ENCODE data around the gene OR10H3. TPM values are rescaled to one million over a fixed set of nuclear protein-coding genes. Genes with fewer than 3 reads are reported as not detected.
A peak's percentile ranks its signal among the peaks of the same experiment; 100 is the strongest.
"Not testable (repeated sequence)": the region's sequence is repeated elsewhere in the genome, so short reads cannot be mapped to it uniquely, and the experiment has no call there.

OR10H3 gene
- total RNA-seq, 3 donors from 2014 or later = not detected

GRCh38 chr19:15782211-15782610 lies 44.4 kb downstream of the OR10H3 start:
- Histone ChIP-seq H3K36me3 (no peaks in the 10 kb centered on the region), H3K27me3 (no peaks in the 10 kb centered on the region), H3K4me3 (no peak overlapping the region), H3K4me1 (peaks cover 0 to 6% of the 10 kb centered on the region in 2 donors), H3K27ac (peak overlapping the region in 1 of 2 donors; percentile 93), H3K9me3 (no peaks in the 10 kb centered on the region)
- TF ChIP-seq POLR2AphosphoS5 (IDR thresholded peaks at IDR 0.05) (no peak), POLR2A (IDR thresholded peaks at IDR 0.05) (no peak), CTCF (IDR thresholded peaks at IDR 0.05) (no peak)
- no peak for DNase-seq (ENCODE audit: low spot score in 2 of 2)
- intact Hi-C loops (cut with DNase I; ENCODE audit: low total_unique reads) = no loop called here

DNA sequence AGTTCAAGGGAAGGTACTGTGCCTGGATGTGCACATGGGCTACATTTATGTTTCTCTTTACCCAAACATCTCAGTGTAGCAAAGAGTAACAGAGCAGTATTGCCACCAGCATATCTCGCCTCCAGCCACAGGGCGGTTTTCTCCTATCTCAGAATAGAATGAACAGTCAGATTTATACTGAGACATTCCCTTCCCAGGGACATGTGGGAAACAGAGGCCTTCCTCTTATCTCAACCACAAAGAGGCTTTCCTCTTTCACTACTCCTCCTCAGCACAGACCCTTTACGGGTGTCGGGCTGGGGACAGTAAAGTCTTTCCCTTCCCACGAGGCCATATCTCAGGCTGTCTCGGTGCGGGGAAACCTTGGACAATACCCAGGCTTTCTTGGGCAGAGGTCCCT lies 45.1 kb downstream of the OR10H3 start:
- H3K27ac ChIP-seq; H3K4me1 ChIP-seq; H3K4me3 ChIP-seq; H3K27me3 ChIP-seq; DNase-seq (ENCODE audit: low spot score in 2 of 2); intact Hi-C loops (cut with DNase I; ENCODE audit: low total_unique reads); H3K9me3 ChIP-seq; H3K36me3 ChIP-seq: not testable (repeated sequence)

DNA sequence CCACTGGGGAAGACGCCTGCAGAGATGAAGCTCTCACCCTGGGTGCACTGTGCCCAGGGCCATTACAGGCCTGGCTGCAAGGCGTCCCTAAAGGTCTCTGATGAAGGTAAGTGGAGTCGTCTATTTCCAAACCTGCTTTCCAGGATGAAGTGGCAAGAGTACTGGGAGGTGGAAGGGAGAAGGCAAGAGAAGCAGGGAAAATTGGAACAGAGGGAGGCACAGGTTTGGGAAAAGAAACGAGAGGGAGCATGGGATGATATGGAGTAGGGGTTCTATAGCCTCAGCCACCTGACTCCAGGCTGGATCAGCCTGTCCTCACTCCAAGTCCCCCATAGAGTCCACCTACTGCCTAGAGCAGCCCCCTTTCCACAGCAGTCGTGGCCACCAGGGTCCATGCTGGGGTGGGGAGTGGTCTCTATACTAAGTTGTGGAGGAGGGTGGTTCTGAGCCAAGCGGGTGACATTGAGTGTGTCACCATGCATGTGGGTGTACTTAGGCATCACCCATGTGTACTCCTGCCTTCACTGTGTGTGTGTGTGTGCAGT lies 49.9 kb downstream of the OR10H3 start, which contains the start of gene OR10H5:
TSS of gene OR10H5 (plus strand) at position 51 of the 545 bp plus-strand sequence. CDS start 6,388 bp downstream, outside the sequence.
- DNase-seq (ENCODE audit: low spot score in 2 of 2) = no peak
- TF ChIP-seq POLR2A (IDR thresholded peaks at IDR 0.05) (no peak), CTCF (IDR thresholded peaks at IDR 0.05) (no peak), POLR2AphosphoS5 (IDR thresholded peaks at IDR 0.05) (no peak)
- Histone ChIP-seq H3K4me3 (no peak within 1 kb of the TSS), H3K27me3 (peaks cover 0 to 7% of the 10 kb centered on the region in 2 donors), H3K27ac (no peak within 1 kb of the TSS), H3K9me3 (no peaks in the 10 kb centered on the region), H3K36me3 (no peaks in the 10 kb centered on the region), H3K4me1 (no peaks in the 10 kb centered on the region)
- intact Hi-C loops (cut with DNase I; ENCODE audit: low total_unique reads) = no loop called here

GRCh38 chr19:15788594-15789270 lies 50.9 kb downstream of the OR10H3 start:
- TF ChIP-seq CTCF (IDR thresholded peaks at IDR 0.05) = no peak
- no peak for TF ChIP-seq POLR2A (IDR thresholded peaks at IDR 0.05)
- TF ChIP-seq POLR2AphosphoS5 (IDR thresholded peaks at IDR 0.05) = no peak

GRCh38 chr19:15790096-15790495 lies 52.3 kb downstream of the OR10H3 start:
- no peaks in the 10 kb centered on the region for H3K36me3 ChIP-seq
- H3K4me1 ChIP-seq = no peaks in the 10 kb centered on the region
- TF ChIP-seq POLR2AphosphoS5 (IDR thresholded peaks at IDR 0.05) (no peak), CTCF (IDR thresholded peaks at IDR 0.05) (no peak), POLR2A (IDR thresholded peaks at IDR 0.05) (no peak)
- intact Hi-C loops (cut with DNase I; ENCODE audit: low total_unique reads) = no loop called here
- no peak for DNase-seq (ENCODE audit: low spot score in 2 of 2)
- no peak overlapping the region for H3K4me3 ChIP-seq
- H3K27ac ChIP-seq = no peak overlapping the region
- H3K27me3 ChIP-seq = peaks cover 0 to 7% of the 10 kb centered on the region in 2 donors
- no peaks in the 10 kb centered on the region for H3K9me3 ChIP-seq

More at GRCh38 chr19:15788594-15789270, 50.9 kb downstream of the OR10H3 start:
- Histone ChIP-seq H3K4me1 (no peaks in the 10 kb centered on the region), H3K9me3 (no peaks in the 10 kb centered on the region), H3K27ac (no peak overlapping the region), H3K36me3 (no peaks in the 10 kb centered on the region), H3K4me3 (no peak overlapping the region), H3K27me3 (peaks cover 0 to 7% of the 10 kb centered on the region in 2 donors)
- no peak for DNase-seq (ENCODE audit: low spot score in 2 of 2)
- intact Hi-C loops (cut with DNase I; ENCODE audit: low total_unique reads) = no loop called here

Other genes with a start within 250 kb of the OR10H3 start
- 10 to 100 TPM in 1 of 3 donors, 1 to 10 TPM in 2; 8.8 to 26.9 (median 9.4) TPM for gene CYP4F22, start 229.5 kb upstream of the OR10H3 start, total RNA-seq
- gene CYP4F8, start 122.8 kb upstream of the OR10H3 start, total RNA-seq = 1 to 10 TPM in 2 of 3 donors, not detected in 1; 2.6 to 5.0 TPM
- under 1 TPM in 2 of 3 donors, not detected in 1; 0.16 to 0.44 TPM for gene CYP4F3, start 97.1 kb upstream of the OR10H3 start, total RNA-seq
- 1 to 10 TPM; 3.5 to 8.8 (median 5.6) TPM for gene CYP4F12, start 64.9 kb upstream of the OR10H3 start, total RNA-seq
- gene OR10H2, start 10.0 kb upstream of the OR10H3 start, total RNA-seq = not detected
- gene OR10H5, start 49.7 kb downstream of the OR10H3 start, total RNA-seq = not detected
- gene OR10H1, start 77.7 kb downstream of the OR10H3 start, total RNA-seq = not detected
- gene CYP4F2, start 160.1 kb downstream of the OR10H3 start, total RNA-seq = under 1 TPM in 1 of 3 donors, not detected in 2; under 0.01 TPM
- 1 to 10 TPM in 2 of 3 donors, under 1 TPM in 1; 0.16 to 8.8 (median 3.1) TPM for gene CYP4F11, start 196.5 kb downstream of the OR10H3 start, total RNA-seq
- gene OR10H4, start 211.0 kb downstream of the OR10H3 start, total RNA-seq = not detected

All from breast epithelium (tissue), 4 donors.